Osteoblast (primary cell): Measurements from ENCODE around the gene ASB18. TPM values are rescaled to one million over a fixed set of nuclear protein-coding genes. Genes with fewer than 3 reads are reported as not detected.

Source experiments
- DNase-seq: peaks from one replicate; pipeline ENCODE4 v3.0.0; 2011; ENCODE audit warnings: low spot score, mixed read lengths; ENCODE audit not compliant: insufficient read length; ENCODE audit errors: missing footprints
- H2AFZ ChIP-seq: 2 replicates; pipeline ENCODE4 v1.6.0; 2011; ENCODE audit warnings: mild to moderate bottlenecking, low read length
- H3K27ac ChIP-seq: 2 replicates; pipeline ENCODE4 v1.5.1; 2011; ENCODE audit warnings: mild to moderate bottlenecking, low read depth, low read length, moderate library complexity
- H3K27me3 ChIP-seq: 2 replicates; pipeline ENCODE4 v1.6.0; 2012; ENCODE audit warnings: mild to moderate bottlenecking, control low read depth, inconsistent platforms, low read length, moderate library complexity; ENCODE audit not compliant: insufficient read depth
- H3K36me3 ChIP-seq: 2 replicates; pipeline ENCODE4 v1.5.1; 2011; ENCODE audit warnings: mild to moderate bottlenecking, low read length, control low read depth, moderate library complexity; ENCODE audit not compliant: insufficient read depth
- H3K4me1 ChIP-seq: 2 replicates; pipeline ENCODE4 v1.5.1; 2011; ENCODE audit warnings: mild to moderate bottlenecking, low read length, control low read depth, moderate library complexity; ENCODE audit not compliant: insufficient read depth
- H3K4me2 ChIP-seq: 2 replicates; pipeline ENCODE4 v1.6.0; 2011; ENCODE audit warnings: mild to moderate bottlenecking, low read length; ENCODE audit not compliant: insufficient read depth
- H3K4me3 ChIP-seq: fragments of 200-600 bp; sonication (generic); 3 replicates; pipeline ENCODE4 v1.5.1; 2012; ENCODE audit warnings: mild to moderate bottlenecking, low read length, inconsistent platforms; ENCODE audit not compliant: insufficient read depth
- H3K79me2 ChIP-seq: 2 replicates; pipeline ENCODE4 v1.6.0; 2012; ENCODE audit warnings: mild to moderate bottlenecking, low read length, control low read depth, inconsistent platforms; ENCODE audit not compliant: insufficient read depth
- H3K9me3 ChIP-seq: 2 replicates; pipeline ENCODE4 v1.5.1; 2011; ENCODE audit warnings: low read depth, low read length, control low read depth
- H4K20me1 ChIP-seq: 2 replicates; pipeline ENCODE4 v1.6.0; 2012; ENCODE audit warnings: mild to moderate bottlenecking, low read length, control low read depth; ENCODE audit not compliant: insufficient read depth
- CTCF ChIP-seq: IDR thresholded peaks from 2 replicates; pipeline ENCODE4 v1.5.1; 2011; ENCODE audit warnings: mild to moderate bottlenecking, low read depth, low read length, moderate library complexity; ENCODE audit errors: extremely low read depth
- total RNA-seq: library from RNA; depleted of rRNA; stranded (reverse); fragments of >200 nt; gene quantifications from 2 replicates; pipeline ENCODE4 v1.2.3, GENCODE V29; 2012

ASB18 gene
- total RNA-seq, 1 donor: not detected

GRCh38 chr2:236294647-236295046, 30.4 kb upstream of the ASB18 start:
- no peak for DNase-seq
- no peak overlapping the region for H2AFZ ChIP-seq
- no peak overlapping the region for H3K4me2 ChIP-seq
- no peaks in the 10 kb centered on the region for H3K36me3 ChIP-seq
- no peak overlapping the region for H3K27ac ChIP-seq
- no peaks in the 10 kb centered on the region for H3K4me1 ChIP-seq
- H4K20me1 ChIP-seq: no peaks in the 10 kb centered on the region
- H3K27me3 ChIP-seq: peaks cover 2% of the 10 kb centered on the region
- no peak for TF ChIP-seq CTCF
- no peaks in the 10 kb centered on the region for H3K9me3 ChIP-seq
- H3K79me2 ChIP-seq: no peaks in the 10 kb centered on the region
- no peak overlapping the region for H3K4me3 ChIP-seq

GRCh38 chr2:236293241-236293810, 29.1 kb upstream of the ASB18 start:
- Histone ChIP-seq H2AFZ (no peak overlapping the region), H3K9me3 (no peaks in the 10 kb centered on the region), H4K20me1 (no peaks in the 10 kb centered on the region), H3K4me1 (no peaks in the 10 kb centered on the region), H3K79me2 (no peaks in the 10 kb centered on the region), H3K4me2 (no peak overlapping the region), H3K4me3 (no peak overlapping the region), H3K36me3 (no peaks in the 10 kb centered on the region), H3K27ac (no peak overlapping the region), H3K27me3 (peaks cover 2% of the 10 kb centered on the region)
- no peak for TF ChIP-seq CTCF
- no peak for DNase-seq

GRCh38 chr2:236291911-236292310, 27.7 kb upstream of the ASB18 start:
- H3K36me3 ChIP-seq: no peaks in the 10 kb centered on the region
- TF ChIP-seq CTCF: no peak

GRCh38 chr2:236291476-236291875, 27.3 kb upstream of the ASB18 start:
- H3K36me3 ChIP-seq: no peaks in the 10 kb centered on the region
- H3K27ac ChIP-seq: no peak overlapping the region
- peaks cover 2% of the 10 kb centered on the region for H3K27me3 ChIP-seq
- H3K4me3 ChIP-seq: no peak overlapping the region
- DNase-seq: no peak
- no peaks in the 10 kb centered on the region for H3K4me1 ChIP-seq
- no peaks in the 10 kb centered on the region for H3K79me2 ChIP-seq
- H4K20me1 ChIP-seq: no peaks in the 10 kb centered on the region
- H2AFZ ChIP-seq: no peak overlapping the region
- no peak for TF ChIP-seq CTCF
- H3K4me2 ChIP-seq: no peak overlapping the region
- H3K9me3 ChIP-seq: no peaks in the 10 kb centered on the region

More at GRCh38 chr2:236291911-236292310, 27.7 kb upstream of the ASB18 start:
- H3K4me2 ChIP-seq: no peak overlapping the region
- H3K27me3 ChIP-seq: peaks cover 2% of the 10 kb centered on the region
- no peak for DNase-seq
- H3K79me2 ChIP-seq: no peaks in the 10 kb centered on the region
- no peaks in the 10 kb centered on the region for H4K20me1 ChIP-seq
- H2AFZ ChIP-seq: no peak overlapping the region
- no peaks in the 10 kb centered on the region for H3K9me3 ChIP-seq
- no peaks in the 10 kb centered on the region for H3K4me1 ChIP-seq
- H3K27ac ChIP-seq: no peak overlapping the region
- H3K4me3 ChIP-seq: no peak overlapping the region
